Thyroid gland (tissue), 4 donors: ENCODE measurements around the gene FBLN1.

ENCODE experiments used
- CTCF ChIP-seq, 6 experiments: fragments of 200-600 bp in 3 of 6; fragments of 450-650 bp in 3 of 6; sonication (generic) in 3 of 6; IDR thresholded peaks; one replicate each; pipeline ENCODE4 v1.5.1; 2016 to 2019; ENCODE audit warnings: antibody characterized with exemption in 6 of 6, mild to moderate bottlenecking in 2 of 6, inconsistent platforms in 1 of 6, moderate library complexity in 1 of 6
- POLR2A ChIP-seq, 2 donors: fragments of 450-650 bp; IDR thresholded peaks; one replicate each; pipeline ENCODE4 v1.6.1; 2017; ENCODE audit warnings: antibody characterized with exemption in 2 of 2, mild to moderate bottlenecking in 2 of 2, moderate library complexity in 1 of 2

- no peak for TF ChIP-seq CTCF (IDR thresholded peaks at IDR 0.05)
- no peak for TF ChIP-seq POLR2A (IDR thresholded peaks at IDR 0.05)
Observed at GRCh38 chr22:45499746-45500145, 2.9 kb upstream of the FBLN1 start.
